ENCODE measurements around the gene INCA1. TPM values are rescaled to one million over a fixed set of nuclear protein-coding genes. Genes with fewer than 3 reads are reported as not detected.

Gene INCA1
- total and polyA plus RNA-seq, 2 of the 13 experiments (the other 11 are each of a cell fraction or from before 2014, with no cell fraction given), result 0.93 to 2.6 TPM

DNA sequence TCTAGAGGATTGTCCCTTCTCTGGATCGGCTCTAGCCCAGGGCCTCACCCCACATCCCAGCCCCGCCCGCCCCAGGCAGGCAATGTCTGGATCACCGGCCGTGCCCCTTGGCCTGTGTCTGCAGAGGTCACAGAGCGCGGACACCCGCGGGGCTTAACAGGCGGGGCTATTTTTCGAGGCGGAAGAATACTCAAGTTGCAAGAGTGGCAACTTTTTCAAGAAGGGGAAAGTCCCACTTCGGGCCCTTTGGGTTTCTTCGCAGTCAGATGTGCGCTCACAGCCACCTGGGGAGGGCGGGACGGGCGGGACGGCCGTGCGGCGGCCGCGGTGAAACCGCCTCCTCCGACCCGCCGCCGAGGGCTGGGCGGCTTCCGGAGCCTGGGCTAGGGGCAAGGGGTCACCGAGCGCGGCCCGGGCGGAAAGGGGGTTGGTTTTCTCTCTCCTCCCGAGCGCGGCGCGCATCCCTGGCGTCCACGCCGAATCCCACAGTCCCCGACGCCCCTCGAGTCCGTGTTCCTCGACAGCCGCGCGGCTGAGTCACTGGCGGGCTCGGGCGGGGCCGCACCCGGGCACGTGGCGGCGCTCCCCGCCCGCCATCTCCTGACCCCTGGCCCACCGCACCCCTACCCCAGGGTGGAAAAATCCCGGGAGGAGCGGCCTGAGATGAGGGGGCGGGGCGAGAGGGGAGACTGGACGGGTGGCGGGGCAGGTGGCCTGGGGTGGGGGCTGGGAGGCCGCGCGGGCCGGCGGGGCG is 47.8 kb downstream of the INCA1 start (continued):
- TF ChIP-seq, protein P1, sequence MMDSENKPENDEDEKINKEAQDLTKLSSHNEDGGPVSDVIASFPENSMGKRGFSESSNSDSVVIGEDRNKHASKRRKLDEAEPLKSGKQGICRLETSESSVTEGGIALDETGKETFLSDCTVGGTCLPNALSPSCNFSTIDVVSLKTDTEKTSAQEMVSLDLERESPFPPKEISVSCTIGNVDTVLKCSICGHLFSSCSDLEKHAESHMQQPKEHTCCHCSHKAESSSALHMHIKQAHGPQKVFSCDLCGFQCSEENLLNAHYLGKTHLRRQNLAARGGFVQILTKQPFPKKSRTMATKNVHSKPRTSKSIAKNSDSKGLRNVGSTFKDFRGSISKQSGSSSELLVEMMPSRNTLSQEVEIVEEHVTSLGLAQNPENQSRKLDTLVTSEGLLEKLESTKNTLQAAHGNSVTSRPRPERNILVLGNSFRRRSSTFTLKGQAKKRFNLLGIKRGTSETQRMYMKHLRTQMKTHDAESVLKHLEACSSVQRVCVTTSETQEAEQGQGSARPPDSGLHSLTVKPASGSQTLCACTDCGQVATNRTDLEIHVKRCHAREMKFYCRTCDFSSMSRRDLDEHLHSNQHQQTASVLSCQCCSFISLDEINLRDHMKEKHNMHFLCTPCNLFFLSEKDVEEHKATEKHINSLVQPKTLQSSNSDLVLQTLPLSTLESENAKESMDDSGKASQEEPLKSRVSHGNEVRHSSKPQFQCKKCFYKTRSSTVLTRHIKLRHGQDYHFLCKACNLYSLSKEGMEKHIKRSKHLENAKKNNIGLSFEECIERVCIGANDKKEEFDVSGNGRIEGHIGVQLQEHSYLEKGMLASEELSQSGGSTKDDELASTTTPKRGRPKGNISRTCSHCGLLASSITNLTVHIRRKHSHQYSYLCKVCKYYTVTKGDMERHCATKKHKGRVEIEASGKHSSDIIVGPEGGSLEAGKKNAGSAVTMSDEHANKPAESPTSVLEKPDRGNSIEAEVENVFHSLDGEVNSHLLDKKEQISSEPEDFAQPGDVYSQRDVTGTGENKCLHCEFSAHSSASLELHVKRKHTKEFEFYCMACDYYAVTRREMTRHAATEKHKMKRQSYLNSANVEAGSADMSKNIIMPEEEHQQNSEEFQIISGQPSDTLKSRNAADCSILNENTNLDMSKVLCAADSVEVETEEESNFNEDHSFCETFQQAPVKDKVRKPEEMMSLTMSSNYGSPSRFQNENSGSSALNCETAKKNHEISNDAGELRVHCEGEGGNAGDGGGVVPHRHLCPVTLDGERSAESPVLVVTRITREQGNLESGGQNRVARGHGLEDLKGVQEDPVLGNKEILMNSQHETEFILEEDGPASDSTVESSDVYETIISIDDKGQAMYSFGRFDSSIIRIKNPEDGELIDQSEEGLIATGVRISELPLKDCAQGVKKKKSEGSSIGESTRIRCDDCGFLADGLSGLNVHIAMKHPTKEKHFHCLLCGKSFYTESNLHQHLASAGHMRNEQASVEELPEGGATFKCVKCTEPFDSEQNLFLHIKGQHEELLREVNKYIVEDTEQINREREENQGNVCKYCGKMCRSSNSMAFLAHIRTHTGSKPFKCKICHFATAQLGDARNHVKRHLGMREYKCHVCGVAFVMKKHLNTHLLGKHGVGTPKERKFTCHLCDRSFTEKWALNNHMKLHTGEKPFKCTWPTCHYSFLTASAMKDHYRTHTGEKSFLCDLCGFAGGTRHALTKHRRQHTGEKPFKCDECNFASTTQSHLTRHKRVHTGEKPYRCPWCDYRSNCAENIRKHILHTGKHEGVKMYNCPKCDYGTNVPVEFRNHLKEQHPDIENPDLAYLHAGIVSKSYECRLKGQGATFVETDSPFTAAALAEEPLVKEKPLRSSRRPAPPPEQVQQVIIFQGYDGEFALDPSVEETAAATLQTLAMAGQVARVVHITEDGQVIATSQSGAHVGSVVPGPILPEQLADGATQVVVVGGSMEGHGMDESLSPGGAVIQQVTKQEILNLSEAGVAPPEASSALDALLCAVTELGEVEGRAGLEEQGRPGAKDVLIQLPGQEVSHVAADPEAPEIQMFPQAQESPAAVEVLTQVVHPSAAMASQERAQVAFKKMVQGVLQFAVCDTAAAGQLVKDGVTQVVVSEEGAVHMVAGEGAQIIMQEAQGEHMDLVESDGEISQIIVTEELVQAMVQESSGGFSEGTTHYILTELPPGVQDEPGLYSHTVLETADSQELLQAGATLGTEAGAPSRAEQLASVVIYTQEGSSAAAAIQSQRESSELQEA (CRISPR knock-in tag; IDR thresholded peaks at IDR 0.05; ENCODE audit: not compliant biosample characterization), result peak; percentile 43
- TF ChIP-seq EP300 (IDR thresholded peaks at IDR 0.05; ENCODE audit: low read depth in 2 of 2, low read length in 2 of 2), result peak in 1 of 2 experiments; percentile 51; a peak in 1 of 4 replicates
- TF ChIP-seq EP300 (CRISPR knock-in tag; IDR thresholded peaks at IDR 0.05; ENCODE audit: borderline replicate concordance), result peak; percentile 29; the same call in 1 of the 2 replicates
- no peak for TF ChIP-seq FOXJ3 (CRISPR knock-in tag; IDR thresholded peaks at IDR 0.05; ENCODE audit: borderline replicate concordance)
- no peak for TF ChIP-seq NRL (CRISPR knock-in tag; IDR thresholded peaks at IDR 0.05; ENCODE audit: borderline replicate concordance)
- no peak for TF ChIP-seq ZSCAN30 (CRISPR knock-in tag; IDR thresholded peaks at IDR 0.05)
- no peak for TF ChIP-seq LRRFIP1 (CRISPR knock-in tag; conservative IDR thresholded peaks at IDR 0.05)
- TF ChIP-seq ZNF788 (CRISPR knock-in tag; IDR thresholded peaks at IDR 0.05; ENCODE audit: borderline replicate concordance), result no peak
- TF ChIP-seq, protein P2, sequence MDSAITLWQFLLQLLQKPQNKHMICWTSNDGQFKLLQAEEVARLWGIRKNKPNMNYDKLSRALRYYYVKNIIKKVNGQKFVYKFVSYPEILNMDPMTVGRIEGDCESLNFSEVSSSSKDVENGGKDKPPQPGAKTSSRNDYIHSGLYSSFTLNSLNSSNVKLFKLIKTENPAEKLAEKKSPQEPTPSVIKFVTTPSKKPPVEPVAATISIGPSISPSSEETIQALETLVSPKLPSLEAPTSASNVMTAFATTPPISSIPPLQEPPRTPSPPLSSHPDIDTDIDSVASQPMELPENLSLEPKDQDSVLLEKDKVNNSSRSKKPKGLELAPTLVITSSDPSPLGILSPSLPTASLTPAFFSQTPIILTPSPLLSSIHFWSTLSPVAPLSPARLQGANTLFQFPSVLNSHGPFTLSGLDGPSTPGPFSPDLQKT (CRISPR knock-in tag; IDR thresholded peaks at IDR 0.05; ENCODE audit: borderline replicate concordance), result no peak
- peak; percentile 9 for TF ChIP-seq XRCC5 (optimal IDR thresholded peaks at IDR 0.05; ENCODE audit: low read length)
- no peak; the same call in 1 of the 2 replicates for TF ChIP-seq CHD2 (IDR thresholded peaks at IDR 0.05; ENCODE audit: low read depth, low read length)
- peak; percentile 71; the same call in 1 of the 2 replicates for TF ChIP-seq FOXC1 (CRISPR knock-in tag; IDR thresholded peaks at IDR 0.05; ENCODE audit: borderline replicate concordance)
- TF ChIP-seq, protein P3, sequence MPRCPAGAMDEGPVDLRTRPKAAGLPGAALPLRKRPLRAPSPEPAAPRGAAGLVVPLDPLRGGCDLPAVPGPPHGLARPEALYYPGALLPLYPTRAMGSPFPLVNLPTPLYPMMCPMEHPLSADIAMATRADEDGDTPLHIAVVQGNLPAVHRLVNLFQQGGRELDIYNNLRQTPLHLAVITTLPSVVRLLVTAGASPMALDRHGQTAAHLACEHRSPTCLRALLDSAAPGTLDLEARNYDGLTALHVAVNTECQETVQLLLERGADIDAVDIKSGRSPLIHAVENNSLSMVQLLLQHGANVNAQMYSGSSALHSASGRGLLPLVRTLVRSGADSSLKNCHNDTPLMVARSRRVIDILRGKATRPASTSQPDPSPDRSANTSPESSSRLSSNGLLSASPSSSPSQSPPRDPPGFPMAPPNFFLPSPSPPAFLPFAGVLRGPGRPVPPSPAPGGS (CRISPR knock-in tag; IDR thresholded peaks at IDR 0.05), result 0 out of 2 replicates have a peak, but pooled peaks have one; percentile 27
- TF ChIP-seq TARDBP (CRISPR knock-in tag; IDR thresholded peaks at IDR 0.05), result 0 out of 2 replicates have a peak, but pooled peaks have one; percentile 30
- TF ChIP-seq KDM6A (CRISPR knock-in tag; IDR thresholded peaks at IDR 0.05; ENCODE audit: low read depth), result 0 out of 2 replicates have a peak, but pooled peaks have one; percentile 6

Data from HepG2 (cell line).